ENCODE data around the gene EIPR1.

Gene EIPR1

DNA sequence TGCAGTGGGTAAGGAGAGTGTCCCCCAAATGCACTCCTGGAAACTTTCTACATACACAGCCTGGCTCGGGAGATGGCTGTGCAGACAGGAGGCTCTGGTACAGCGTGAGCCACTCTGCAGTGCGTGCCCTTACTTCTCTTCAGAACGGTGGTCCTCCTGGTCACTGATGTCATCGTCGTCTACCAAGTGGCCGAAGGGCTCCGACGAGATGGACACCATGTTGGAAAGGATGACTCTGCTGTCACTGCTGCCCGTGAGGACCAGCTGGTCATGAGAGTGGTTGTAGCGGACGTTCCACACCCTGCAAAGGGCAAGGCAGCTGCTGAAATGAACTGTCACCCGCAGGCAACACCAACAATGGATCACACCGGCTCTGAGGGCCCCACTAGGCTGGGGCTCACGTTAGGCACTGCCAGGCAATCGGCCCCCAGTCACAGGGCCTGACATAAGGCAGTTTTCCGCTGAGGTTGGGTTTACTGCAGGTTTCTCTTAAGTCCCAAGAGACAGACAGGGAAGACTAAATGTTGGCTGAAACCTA is 185.3 kb downstream of the EIPR1 start:
- H3K36me3 ChIP-seq (ENCODE audit: control insufficient read depth in 1 of 2, insufficient read depth in 2 of 2, low read length in 2 of 2), result peaks cover 25 to 45% of the 10 kb centered on the region in 2 donors
- H3K27ac ChIP-seq (ENCODE audit: low read length), result no peak overlapping the region
- H3K4me1 ChIP-seq (ENCODE audit: control insufficient read depth in 1 of 2, insufficient read depth in 2 of 2, low read length in 2 of 2), result no peaks in the 10 kb centered on the region
- no peak overlapping the region for H3K4me3 ChIP-seq (ENCODE audit: low read depth in 1 of 2, low read length in 2 of 2)
- H3K27me3 ChIP-seq (ENCODE audit: low read depth, low read length), result no peaks in the 10 kb centered on the region
- no peaks in the 10 kb centered on the region for H3K9me3 ChIP-seq (ENCODE audit: control insufficient read depth in 1 of 2, low read length in 2 of 2)

DNA sequence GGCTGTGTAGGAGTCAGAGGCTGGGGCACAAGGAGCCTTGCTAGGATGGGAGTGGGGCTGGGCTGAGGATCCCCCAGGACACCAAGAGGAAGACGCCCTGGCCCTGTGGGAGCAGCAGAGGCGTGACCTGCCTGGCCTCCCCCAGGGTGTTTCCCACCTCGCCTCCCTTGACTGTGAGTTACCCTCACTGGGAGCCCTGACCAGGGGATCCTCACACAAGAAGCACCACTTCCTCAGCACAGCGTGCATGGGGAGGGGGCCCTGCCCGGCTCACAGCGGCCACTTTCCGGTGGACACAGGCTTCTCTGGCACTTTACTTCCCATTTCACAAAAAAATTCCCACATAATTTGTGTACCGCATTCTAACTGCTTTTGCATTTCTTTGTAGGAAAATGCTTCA is 187.7 kb downstream of the EIPR1 start:
- no peak overlapping the region for H3K4me3 ChIP-seq (ENCODE audit: low read depth in 1 of 2, low read length in 2 of 2)
- no peaks in the 10 kb centered on the region for H3K27me3 ChIP-seq (ENCODE audit: low read depth, low read length)
- H3K27ac ChIP-seq (ENCODE audit: low read length), result no peak overlapping the region
- peaks cover 16 to 40% of the 10 kb centered on the region in 2 donors for H3K36me3 ChIP-seq (ENCODE audit: control insufficient read depth in 1 of 2, insufficient read depth in 2 of 2, low read length in 2 of 2)
- no peaks in the 10 kb centered on the region for H3K4me1 ChIP-seq (ENCODE audit: control insufficient read depth in 1 of 2, insufficient read depth in 2 of 2, low read length in 2 of 2)
- H3K9me3 ChIP-seq (ENCODE audit: control insufficient read depth in 1 of 2, low read length in 2 of 2), result no peaks in the 10 kb centered on the region

- Histone ChIP-seq H3K4me1 (ENCODE audit: control insufficient read depth in 1 of 2, insufficient read depth in 2 of 2, low read length in 2 of 2) (no peaks in the 10 kb centered on the region), H3K9me3 (ENCODE audit: control insufficient read depth in 1 of 2, low read length in 2 of 2) (no peaks in the 10 kb centered on the region), H3K4me3 (ENCODE audit: low read depth in 1 of 2, low read length in 2 of 2) (no peak overlapping the region), H3K27ac (ENCODE audit: low read length) (no peak overlapping the region), H3K36me3 (ENCODE audit: control insufficient read depth in 1 of 2, insufficient read depth in 2 of 2, low read length in 2 of 2) (peaks cover 16 to 34% of the 10 kb centered on the region in 2 donors), H3K27me3 (ENCODE audit: low read depth, low read length) (no peaks in the 10 kb centered on the region)
These were observed 188.5 kb downstream of the EIPR1 start for GRCh38 chr2:3189076-3189591.

- Histone ChIP-seq H3K4me1 (ENCODE audit: control insufficient read depth in 1 of 2, insufficient read depth in 2 of 2, low read length in 2 of 2) (no peaks in the 10 kb centered on the region), H3K27me3 (ENCODE audit: low read depth, low read length) (no peaks in the 10 kb centered on the region), H3K27ac (ENCODE audit: low read length) (no peak overlapping the region), H3K36me3 (ENCODE audit: control insufficient read depth in 1 of 2, insufficient read depth in 2 of 2, low read length in 2 of 2) (peaks cover 13 to 29% of the 10 kb centered on the region in 2 donors), H3K9me3 (ENCODE audit: control insufficient read depth in 1 of 2, low read length in 2 of 2) (no peaks in the 10 kb centered on the region), H3K4me3 (ENCODE audit: low read depth in 1 of 2, low read length in 2 of 2) (no peak overlapping the region)
These were observed 189.1 kb downstream of the EIPR1 start for GRCh38 chr2:3188405-3188946.

GRCh38 chr2:3187467-3187866 is 190.2 kb downstream of the EIPR1 start:
- H3K36me3 ChIP-seq (ENCODE audit: control insufficient read depth in 1 of 2, insufficient read depth in 2 of 2, low read length in 2 of 2), result peaks cover 5 to 25% of the 10 kb centered on the region in 2 donors
- no peak overlapping the region for H3K4me3 ChIP-seq (ENCODE audit: low read depth in 1 of 2, low read length in 2 of 2)
- H3K4me1 ChIP-seq (ENCODE audit: control insufficient read depth in 1 of 2, insufficient read depth in 2 of 2, low read length in 2 of 2), result no peaks in the 10 kb centered on the region
- no peaks in the 10 kb centered on the region for H3K27me3 ChIP-seq (ENCODE audit: low read depth, low read length)
- no peak overlapping the region for H3K27ac ChIP-seq (ENCODE audit: low read length)
- no peaks in the 10 kb centered on the region for H3K9me3 ChIP-seq (ENCODE audit: control insufficient read depth in 1 of 2, low read length in 2 of 2)

DNA sequence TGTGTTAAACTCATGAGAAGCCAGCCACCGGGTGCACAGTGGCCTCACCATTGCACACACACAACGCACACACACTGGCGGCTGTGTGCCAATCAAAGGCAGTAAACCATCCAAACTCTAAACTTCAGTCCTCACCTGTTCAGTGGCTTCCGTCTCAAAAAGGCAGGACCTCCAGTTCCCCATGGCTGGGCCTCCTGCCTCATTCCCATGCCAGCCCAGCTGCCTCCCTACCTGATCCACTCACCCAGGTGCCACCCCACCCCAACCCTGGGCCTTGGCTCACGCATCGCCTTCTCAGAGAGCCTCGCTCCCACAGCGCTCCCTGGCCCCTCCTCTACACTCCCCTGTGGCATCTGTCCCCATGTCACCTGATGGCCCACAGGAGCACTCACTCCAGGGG is 190.9 kb downstream of the EIPR1 start:
- H3K9me3 ChIP-seq (ENCODE audit: control insufficient read depth in 1 of 2, low read length in 2 of 2), result no peaks in the 10 kb centered on the region
- no peaks in the 10 kb centered on the region for H3K4me1 ChIP-seq (ENCODE audit: control insufficient read depth in 1 of 2, insufficient read depth in 2 of 2, low read length in 2 of 2)
- H3K36me3 ChIP-seq (ENCODE audit: control insufficient read depth in 1 of 2, insufficient read depth in 2 of 2, low read length in 2 of 2), result peaks cover 0 to 18% of the 10 kb centered on the region in 2 donors
- H3K4me3 ChIP-seq (ENCODE audit: low read depth in 1 of 2, low read length in 2 of 2), result no peak overlapping the region
- H3K27me3 ChIP-seq (ENCODE audit: low read depth, low read length), result no peaks in the 10 kb centered on the region
- no peak overlapping the region for H3K27ac ChIP-seq (ENCODE audit: low read length)

DNA sequence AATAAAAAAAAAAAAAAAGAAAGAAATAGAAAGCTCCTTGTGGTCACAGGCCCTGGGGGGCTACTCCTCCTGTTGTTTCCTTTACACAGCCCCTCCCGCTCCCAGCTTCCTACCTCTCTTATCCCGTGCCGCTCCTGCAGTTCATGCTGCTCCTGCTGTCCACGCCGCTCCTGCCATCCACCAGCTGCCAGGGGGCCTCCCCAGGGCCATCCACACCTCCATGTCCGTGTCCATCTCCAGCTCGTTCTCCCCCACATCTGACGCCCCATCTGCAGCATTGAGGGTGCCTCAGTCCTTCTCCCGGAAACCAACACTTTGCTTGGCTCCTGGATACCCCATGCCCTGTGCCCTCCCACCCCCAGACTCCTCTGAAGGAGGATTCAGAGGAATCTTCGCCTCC is 191.7 kb downstream of the EIPR1 start:
- H3K36me3 ChIP-seq (ENCODE audit: control insufficient read depth in 1 of 2, insufficient read depth in 2 of 2, low read length in 2 of 2), result peaks cover 0 to 15% of the 10 kb centered on the region in 2 donors

GRCh38 chr2:3185256-3185655 is 192.4 kb downstream of the EIPR1 start:
- Histone ChIP-seq H3K27me3 (ENCODE audit: low read depth, low read length) (no peaks in the 10 kb centered on the region), H3K36me3 (ENCODE audit: control insufficient read depth in 1 of 2, insufficient read depth in 2 of 2, low read length in 2 of 2) (peaks cover 0 to 15% of the 10 kb centered on the region in 2 donors), H3K9me3 (ENCODE audit: control insufficient read depth in 1 of 2, low read length in 2 of 2) (no peaks in the 10 kb centered on the region), H3K4me3 (ENCODE audit: low read depth in 1 of 2, low read length in 2 of 2) (no peak overlapping the region), H3K4me1 (ENCODE audit: control insufficient read depth in 1 of 2, insufficient read depth in 2 of 2, low read length in 2 of 2) (no peaks in the 10 kb centered on the region), H3K27ac (ENCODE audit: low read length) (no peak overlapping the region)

More for the DNA sequence above, 191.7 kb downstream of the EIPR1 start:
- Histone ChIP-seq H3K9me3 (ENCODE audit: control insufficient read depth in 1 of 2, low read length in 2 of 2) (no peaks in the 10 kb centered on the region), H3K27ac (ENCODE audit: low read length) (no peak overlapping the region), H3K4me1 (ENCODE audit: control insufficient read depth in 1 of 2, insufficient read depth in 2 of 2, low read length in 2 of 2) (no peaks in the 10 kb centered on the region), H3K4me3 (ENCODE audit: low read depth in 1 of 2, low read length in 2 of 2) (no peak overlapping the region), H3K27me3 (ENCODE audit: low read depth, low read length) (no peaks in the 10 kb centered on the region)

DNA sequence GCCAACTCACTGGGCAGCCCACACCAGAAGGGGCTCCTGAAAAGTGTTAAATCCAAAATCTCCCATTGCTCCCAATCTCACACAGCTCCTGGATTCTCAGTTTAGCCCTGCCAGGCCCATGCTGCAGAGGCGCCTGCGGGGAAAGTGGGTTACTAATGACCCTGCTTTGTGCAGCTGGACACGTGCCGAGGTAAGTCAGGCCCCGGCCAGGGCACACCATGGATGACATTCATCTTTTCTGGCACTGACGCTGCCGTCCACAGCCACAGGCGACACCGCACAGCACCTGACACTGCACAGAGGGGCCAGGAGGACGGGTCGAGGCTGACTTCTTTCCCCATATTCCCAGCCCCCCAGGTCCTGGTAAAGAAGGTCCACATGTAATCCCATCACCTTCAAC is 193.5 kb downstream of the EIPR1 start:
- no peaks in the 10 kb centered on the region for H3K4me1 ChIP-seq (ENCODE audit: control insufficient read depth in 1 of 2, insufficient read depth in 2 of 2, low read length in 2 of 2)
- H3K27me3 ChIP-seq (ENCODE audit: low read depth, low read length), result no peaks in the 10 kb centered on the region

DNA sequence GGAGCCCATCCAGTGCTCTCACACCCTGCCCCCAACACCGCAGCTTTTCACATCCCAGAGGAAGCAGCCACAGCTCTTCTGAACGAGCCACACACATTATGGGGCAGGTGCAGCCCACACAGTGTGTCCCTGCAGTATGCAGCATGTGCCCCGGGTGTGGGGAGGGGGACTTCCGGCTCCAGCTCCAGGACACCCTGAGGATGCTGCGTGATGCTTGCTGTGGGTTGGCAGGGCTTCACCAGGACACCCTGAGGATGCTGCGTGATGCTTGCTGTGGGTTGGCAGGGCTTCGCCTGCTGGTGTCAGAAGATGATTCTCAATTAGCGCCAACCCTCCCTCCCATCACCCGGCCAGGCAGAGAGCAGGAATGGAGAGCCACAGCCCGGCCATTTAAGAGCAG is 193.9 kb downstream of the EIPR1 start:
- no peak overlapping the region for H3K4me3 ChIP-seq (ENCODE audit: low read depth in 1 of 2, low read length in 2 of 2)
- no peak overlapping the region for H3K27ac ChIP-seq (ENCODE audit: low read length)
- no peaks in the 10 kb centered on the region for H3K9me3 ChIP-seq (ENCODE audit: control insufficient read depth in 1 of 2, low read length in 2 of 2)
- no peaks in the 10 kb centered on the region for H3K4me1 ChIP-seq (ENCODE audit: control insufficient read depth in 1 of 2, insufficient read depth in 2 of 2, low read length in 2 of 2)
- peaks cover 0 to 7% of the 10 kb centered on the region in 2 donors for H3K36me3 ChIP-seq (ENCODE audit: control insufficient read depth in 1 of 2, insufficient read depth in 2 of 2, low read length in 2 of 2)
- H3K27me3 ChIP-seq (ENCODE audit: low read depth, low read length), result no peaks in the 10 kb centered on the region

More for the DNA sequence above, 193.5 kb downstream of the EIPR1 start:
- Histone ChIP-seq H3K36me3 (ENCODE audit: control insufficient read depth in 1 of 2, insufficient read depth in 2 of 2, low read length in 2 of 2) (peaks cover 0 to 9% of the 10 kb centered on the region in 2 donors), H3K9me3 (ENCODE audit: control insufficient read depth in 1 of 2, low read length in 2 of 2) (no peaks in the 10 kb centered on the region), H3K27ac (ENCODE audit: low read length) (no peak overlapping the region), H3K4me3 (ENCODE audit: low read depth in 1 of 2, low read length in 2 of 2) (no peak overlapping the region)

- no peaks in the 10 kb centered on the region for H3K9me3 ChIP-seq (ENCODE audit: control insufficient read depth in 1 of 2, low read length in 2 of 2)
- no peaks in the 10 kb centered on the region for H3K36me3 ChIP-seq (ENCODE audit: control insufficient read depth in 1 of 2, insufficient read depth in 2 of 2, low read length in 2 of 2)
- H3K4me3 ChIP-seq (ENCODE audit: low read depth in 1 of 2, low read length in 2 of 2), result no peak overlapping the region
- H3K27ac ChIP-seq (ENCODE audit: low read length), result no peak overlapping the region
- H3K4me1 ChIP-seq (ENCODE audit: control insufficient read depth in 1 of 2, insufficient read depth in 2 of 2, low read length in 2 of 2), result no peaks in the 10 kb centered on the region
- no peaks in the 10 kb centered on the region for H3K27me3 ChIP-seq (ENCODE audit: low read depth, low read length)
These were observed 194.8 kb downstream of the EIPR1 start for GRCh38 chr2:3182848-3183247.
